Stimulated activated CD4-positive, alpha-beta T cell treated with anti-CD3 and anti-CD28 coated beads, TNF-alpha, amount 100 ng/mL, for 1 hour (primary cell): ENCODE results near the gene OSBPL10.

Experiments used
- DNase-seq, 3 donors: peaks; one replicate each; pipeline ENCODE4 v3.0.0-alpha.2; 2020; ENCODE audit warnings: low read depth in 3 of 3, low spot score in 1 of 3

Gene OSBPL10

DNA sequence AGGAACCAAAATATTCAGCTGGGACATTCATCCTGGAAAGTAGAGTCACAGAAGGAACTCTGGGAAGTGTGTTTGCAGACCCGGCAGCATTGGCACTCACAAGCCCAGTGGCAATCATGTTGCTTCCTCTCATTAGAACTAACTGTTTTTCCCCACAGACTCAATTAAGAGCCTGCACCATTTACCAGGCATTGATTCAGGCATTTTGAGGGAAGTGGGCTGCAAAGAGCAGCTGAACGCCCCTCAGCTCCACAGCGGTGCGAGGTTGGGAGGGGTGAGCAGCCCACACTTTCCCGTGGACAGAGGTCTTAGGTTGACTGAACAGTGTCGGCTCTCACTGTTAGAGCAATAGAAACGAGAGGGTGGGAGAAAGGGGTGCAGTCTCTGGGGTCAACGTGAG is 304.5 kb downstream of the OSBPL10 start:
- no peak for DNase-seq

DNA sequence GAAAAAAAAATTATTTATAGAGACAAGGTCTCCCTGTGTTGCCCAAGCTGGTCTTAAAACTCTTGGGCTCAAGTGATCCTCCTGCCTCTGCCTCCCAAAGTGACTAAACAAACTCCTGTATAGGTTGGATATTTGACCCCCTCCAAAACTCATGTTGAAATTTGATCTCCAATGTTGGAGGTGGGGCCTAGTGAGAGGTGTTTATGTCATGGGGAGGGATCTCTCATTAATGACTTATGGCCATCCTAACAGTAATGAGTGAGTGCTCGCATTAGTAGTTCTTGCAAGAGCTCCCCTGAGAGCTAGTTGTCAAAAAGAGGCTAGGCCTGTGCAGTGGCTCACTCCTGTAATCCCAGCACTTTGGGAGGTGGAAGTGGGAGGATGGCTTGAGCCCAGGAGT is 307.1 kb downstream of the OSBPL10 start:
- no peak for DNase-seq

- no peak for DNase-seq
Observed at GRCh38 chr3:31671976-31672375, 309.1 kb downstream of the OSBPL10 start.

DNA sequence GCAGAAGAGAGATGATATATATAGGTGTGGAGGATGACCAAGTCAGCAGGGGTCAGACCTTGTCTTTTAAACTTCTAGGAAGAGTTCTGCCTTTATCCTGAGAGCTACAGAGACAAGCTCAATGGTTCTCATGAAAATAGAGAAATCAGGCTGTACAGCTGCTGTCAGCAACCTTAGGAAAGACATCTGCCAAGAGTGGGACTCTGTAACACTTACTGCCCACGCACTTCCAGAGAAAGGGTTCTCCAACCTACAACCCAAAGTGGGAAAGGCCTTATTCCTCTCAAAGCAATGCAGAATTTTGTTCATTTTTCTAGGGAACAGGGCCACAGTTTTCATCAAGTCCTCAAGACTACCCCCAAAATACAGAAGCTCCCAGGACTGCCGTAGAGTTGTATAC is 309.6 kb downstream of the OSBPL10 start:
- DNase-seq = no peak

DNA sequence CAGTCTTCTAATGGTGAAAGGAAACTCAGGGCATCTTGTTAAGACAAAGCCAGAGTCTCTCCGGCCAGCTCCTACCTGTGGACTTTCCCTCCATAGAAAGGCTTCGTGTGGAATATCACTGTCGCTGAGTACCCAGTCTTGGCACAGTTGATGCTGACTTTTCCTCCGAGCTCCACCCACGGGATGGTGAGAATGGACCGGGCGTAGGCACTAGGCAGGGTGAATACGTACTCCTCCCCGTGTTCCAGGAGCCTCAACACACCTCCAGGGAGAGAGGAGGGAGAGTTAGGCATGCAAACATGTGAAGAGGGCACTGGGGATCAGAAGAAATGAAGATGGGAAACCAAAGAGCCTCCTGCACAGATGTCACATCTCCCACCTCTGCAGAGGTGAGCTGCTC is 310.3 kb downstream of the OSBPL10 start:
- no peak for DNase-seq

DNA sequence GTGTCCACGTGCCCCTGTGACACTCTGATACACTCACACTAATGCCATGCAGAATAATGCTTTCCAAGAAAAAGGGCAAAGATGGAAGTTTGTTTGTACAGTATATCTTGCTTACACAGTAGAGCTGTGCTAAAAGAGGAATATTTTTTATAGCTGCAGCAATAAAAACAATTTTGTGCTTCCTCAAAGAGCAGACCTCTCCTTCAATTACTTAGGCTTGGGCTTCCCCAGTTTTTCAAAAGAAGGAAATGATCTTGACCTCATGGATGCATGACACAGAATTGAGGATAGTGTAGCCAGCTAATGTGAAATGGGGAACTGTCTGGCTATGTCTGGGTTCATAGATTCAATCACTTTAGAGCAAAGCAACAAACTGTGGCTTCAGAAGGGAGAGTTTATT is 310.9 kb downstream of the OSBPL10 start:
- DNase-seq = no peak

DNA sequence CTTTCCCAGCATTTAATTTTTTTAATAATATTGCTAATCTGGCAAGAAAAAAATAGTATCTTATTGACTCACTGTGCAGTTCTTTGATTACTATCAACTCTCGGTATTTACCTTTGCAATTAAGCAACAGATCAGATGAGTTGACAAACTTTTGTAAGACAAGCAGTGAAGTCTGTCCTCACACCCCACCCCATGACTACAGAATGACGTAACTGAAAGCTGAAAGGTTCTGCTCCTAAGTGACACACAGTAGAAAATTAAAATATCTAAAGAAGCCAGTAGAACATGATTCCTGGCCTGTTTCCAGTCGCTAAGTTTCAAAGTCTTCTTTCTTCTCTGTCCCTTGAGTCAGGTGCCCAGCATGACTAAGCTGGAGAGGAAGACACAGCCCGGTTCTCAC is 312.8 kb downstream of the OSBPL10 start:
- DNase-seq = no peak

DNA sequence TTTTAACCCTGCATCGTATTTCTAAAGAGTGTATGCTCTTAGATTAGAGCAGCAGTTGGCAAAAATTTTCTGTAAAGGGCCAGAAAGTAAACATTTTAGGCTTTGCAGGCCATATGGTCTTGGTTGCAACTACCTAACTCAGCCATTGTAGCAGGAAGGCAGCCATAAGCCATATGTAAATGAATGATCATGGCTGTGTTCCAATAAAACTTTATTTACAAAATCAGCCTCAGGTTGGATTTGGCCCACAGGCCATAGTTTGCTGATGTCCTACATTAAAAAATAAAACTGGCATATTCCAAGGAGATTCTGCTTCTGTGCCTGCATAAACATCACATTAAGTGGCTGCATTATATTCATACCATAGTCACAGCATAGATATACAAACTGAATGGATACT is 313.5 kb downstream of the OSBPL10 start:
- DNase-seq = no peak

GRCh38 chr3:31664031-31664430 is 317.0 kb downstream of the OSBPL10 start:
- DNase-seq = no peak

GRCh38 chr3:31661993-31662670 is 318.9 kb downstream of the OSBPL10 start:
- DNase-seq = no peak

- DNase-seq = no peak
Observed at GRCh38 chr3:31661286-31661685, 319.8 kb downstream of the OSBPL10 start.

DNA sequence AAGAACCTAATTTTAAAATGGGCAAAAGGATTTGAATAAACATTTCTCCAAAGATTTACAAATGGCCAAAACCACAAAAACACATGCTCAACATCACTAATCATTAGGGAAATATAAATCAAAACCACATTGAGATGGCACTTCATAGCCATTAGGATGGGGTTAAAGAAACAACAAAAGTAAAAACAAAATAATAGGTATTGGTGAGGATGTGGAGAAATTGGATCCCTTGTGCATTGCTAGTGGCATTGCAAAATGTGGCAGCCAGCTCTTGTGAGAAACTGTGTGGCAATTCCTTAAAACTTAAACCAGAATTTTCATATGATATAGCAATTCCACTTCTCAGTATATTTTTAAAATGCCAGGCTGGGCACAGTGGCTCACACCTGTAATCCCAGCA is 321.8 kb downstream of the OSBPL10 start:
- DNase-seq = no peak

- no peak for DNase-seq
Observed at GRCh38 chr3:31654998-31655397, 326.1 kb downstream of the OSBPL10 start.

- DNase-seq = no peak
Observed at GRCh38 chr3:31653464-31653863, 327.6 kb downstream of the OSBPL10 start.

- no peak for DNase-seq
Observed at GRCh38 chr3:31652296-31652695, 328.8 kb downstream of the OSBPL10 start.

- DNase-seq = no peak
Observed at GRCh38 chr3:31648286-31648968, 332.6 kb downstream of the OSBPL10 start.

GRCh38 chr3:31645256-31645655 is 335.8 kb downstream of the OSBPL10 start:
- DNase-seq = no peak

GRCh38 chr3:31639828-31640227 is 341.2 kb downstream of the OSBPL10 start:
- no peak for DNase-seq

DNA sequence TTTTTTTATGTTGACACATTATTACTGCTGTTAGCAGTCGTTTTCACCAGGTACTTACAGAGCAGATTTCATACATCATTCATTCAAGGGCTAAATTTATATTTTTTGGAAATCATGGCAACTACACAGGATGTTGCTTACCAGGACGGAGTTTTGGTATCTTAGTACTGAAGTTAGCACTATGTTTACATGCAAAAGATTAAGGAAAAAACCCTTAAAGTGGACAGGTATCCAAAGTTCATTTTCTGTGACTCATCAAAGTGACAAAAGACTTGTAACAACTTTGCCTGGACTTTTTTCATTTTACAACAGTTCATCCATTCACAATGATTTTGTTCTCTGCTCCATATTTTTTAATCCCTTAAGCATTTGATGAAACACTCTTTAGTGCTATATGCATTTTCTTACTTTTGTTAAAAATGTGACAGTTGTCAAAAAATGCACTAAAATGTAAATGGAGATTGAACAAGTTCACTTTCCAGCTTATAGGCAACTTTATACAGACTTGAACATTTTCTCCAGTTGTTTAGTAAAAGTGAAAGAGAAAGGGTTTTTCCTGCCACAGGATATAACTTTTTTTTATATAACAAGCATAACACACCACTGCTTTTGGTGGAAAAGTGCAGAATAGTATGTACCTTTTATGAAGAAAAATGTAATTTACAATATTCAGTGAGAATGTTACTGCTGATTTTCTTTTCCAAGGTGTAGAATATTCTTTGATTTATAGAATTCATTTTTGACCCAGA is 344.2 kb downstream of the OSBPL10 start:
- no peak for DNase-seq

DNA sequence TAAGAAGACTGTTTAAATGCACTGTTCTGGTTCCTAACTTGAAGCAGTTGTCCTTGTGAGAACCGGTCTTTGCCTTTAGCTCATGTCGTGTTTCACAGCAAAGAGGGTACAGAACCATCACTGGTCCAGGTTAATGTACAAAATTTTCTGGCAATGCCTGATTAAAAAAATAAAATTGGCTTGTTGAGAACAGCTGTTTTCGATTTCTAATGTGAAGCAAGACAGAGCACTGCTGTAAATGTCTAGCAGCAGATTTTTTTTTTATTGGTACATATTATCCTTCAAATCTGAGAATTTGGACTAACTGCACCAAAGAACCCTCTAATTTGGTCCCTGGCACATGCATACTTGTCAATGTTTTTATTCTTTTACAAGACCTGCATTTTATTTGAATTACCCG is 345.0 kb downstream of the OSBPL10 start:
- DNase-seq = no peak

DNA sequence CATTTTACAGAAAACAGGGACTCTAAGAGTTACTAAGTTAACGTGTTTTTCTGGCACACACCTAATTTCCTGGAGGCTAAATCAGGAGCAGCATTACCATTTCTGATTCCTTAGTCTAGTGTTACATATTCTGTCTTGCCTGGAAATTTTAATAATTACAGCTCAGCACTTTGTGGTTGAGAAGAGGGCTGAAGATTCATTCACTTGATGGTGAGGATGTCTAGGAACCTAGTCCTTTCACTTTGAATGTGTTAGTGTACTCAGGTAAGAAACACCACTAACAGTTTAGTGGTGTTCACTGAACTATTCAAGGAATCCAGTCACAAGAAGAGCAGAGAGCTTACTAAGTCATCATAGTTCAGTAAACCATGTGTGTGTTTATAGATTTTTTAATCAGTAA is 345.5 kb downstream of the OSBPL10 start:
- DNase-seq = no peak

DNA sequence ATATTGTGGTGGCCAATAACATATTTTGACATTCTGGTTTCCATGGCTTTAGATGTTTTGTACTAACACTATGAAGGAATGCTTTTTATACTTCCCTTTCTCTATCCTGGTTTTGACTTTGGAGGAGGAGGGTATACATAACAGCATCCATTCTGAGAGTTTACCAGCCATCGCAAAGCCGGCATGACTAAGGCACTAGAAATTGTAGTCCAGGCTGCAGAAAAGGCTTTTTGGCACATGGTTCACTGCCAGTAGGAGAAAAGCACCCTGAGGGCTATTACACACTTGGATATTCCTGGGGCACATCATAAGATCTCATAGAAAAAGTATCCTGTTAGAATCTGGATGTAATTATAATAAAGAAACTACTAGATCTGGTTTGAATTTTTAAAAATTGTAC is 346.6 kb downstream of the OSBPL10 start:
- no peak for DNase-seq
